ENCODE data around the gene SYCP2. TPM values are rescaled to one million over a fixed set of nuclear protein-coding genes. Genes with fewer than 3 reads are reported as not detected.

SYCP2 gene
- total and polyA plus RNA-seq, 4 donors, result 1.0 to 6.7 (median 2.5) TPM

- Histone ChIP-seq H3K9ac (ENCODE audit: insufficient read depth in 1 of 2, low read length in 2 of 2) (no peak overlapping the region), H3K4me1 (ENCODE audit: control insufficient read depth in 5 of 5, insufficient read depth in 5 of 5, low read length in 5 of 5) (peaks cover 0 to 6% (median 0%) of the 10 kb centered on the region in 5 donors), H3K27ac (ENCODE audit: low read depth in 1 of 2, low read length in 1 of 2) (no peak overlapping the region), H3K27me3 (ENCODE audit: control insufficient read depth in 3 of 3, insufficient read depth in 3 of 3, low read length in 2 of 3) (peaks cover 0 to 11% (median 0%) of the 10 kb centered on the region in 3 donors), H3K4me3 (no peak overlapping the region), H3K9me3 (ENCODE audit: control insufficient read depth in 4 of 4, insufficient read depth in 3 of 4, low read length in 3 of 4) (peaks cover 0 to 2% (median 0%) of the 10 kb centered on the region in 4 donors), H3K36me3 (ENCODE audit: control insufficient read depth in 4 of 4, insufficient read depth in 4 of 4, low read length in 4 of 4) (no peaks in the 10 kb centered on the region)
- no peak for ATAC-seq (ENCODE audit: insufficient read depth, low FRiP score)
- WGBS, 2 donors, result 74 to 84% methylated on average over 8 of the region's 8 CpGs
- TF ChIP-seq CTCF (IDR thresholded peaks at IDR 0.05; ENCODE audit: control extremely low read depth, extremely low read depth), result no peak
- peak in 2 of 3 donors; percentile 11 to 50 for DNase-seq
Observed at GRCh38 chr20:59823491-59824259, 109.8 kb downstream of the SYCP2 start.

GRCh38 chr20:59823030-59823423 lies 110.4 kb downstream of the SYCP2 start:
- WGBS, 2 donors, result 76 to 92% methylated on average over 9 of the region's 9 CpGs
- Histone ChIP-seq H3K9ac (ENCODE audit: insufficient read depth in 1 of 2, low read length in 2 of 2) (no peak overlapping the region), H3K4me3 (no peak overlapping the region), H3K36me3 (ENCODE audit: control insufficient read depth in 4 of 4, insufficient read depth in 4 of 4, low read length in 4 of 4) (no peaks in the 10 kb centered on the region), H3K9me3 (ENCODE audit: control insufficient read depth in 4 of 4, insufficient read depth in 3 of 4, low read length in 3 of 4) (peaks cover 0 to 2% (median 0%) of the 10 kb centered on the region in 4 donors), H3K27ac (ENCODE audit: low read depth in 1 of 2, low read length in 1 of 2) (no peak overlapping the region), H3K4me1 (ENCODE audit: control insufficient read depth in 5 of 5, insufficient read depth in 5 of 5, low read length in 5 of 5) (peaks cover 0 to 6% (median 0%) of the 10 kb centered on the region in 5 donors), H3K27me3 (ENCODE audit: control insufficient read depth in 3 of 3, insufficient read depth in 3 of 3, low read length in 2 of 3) (peaks cover 0 to 4% (median 0%) of the 10 kb centered on the region in 3 donors)
- DNase-seq, result no peak
- TF ChIP-seq CTCF (IDR thresholded peaks at IDR 0.05; ENCODE audit: control extremely low read depth, extremely low read depth), result no peak
- no peak for ATAC-seq (ENCODE audit: insufficient read depth, low FRiP score)

- no peak overlapping the region for H3K27ac ChIP-seq (ENCODE audit: low read depth in 1 of 2, low read length in 1 of 2)
- H3K27me3 ChIP-seq (ENCODE audit: control insufficient read depth in 3 of 3, insufficient read depth in 3 of 3, low read length in 2 of 3), result peaks cover 0 to 1% (median 0%) of the 10 kb centered on the region in 3 donors
- no peak overlapping the region for H3K4me3 ChIP-seq
- TF ChIP-seq CTCF (IDR thresholded peaks at IDR 0.05; ENCODE audit: control extremely low read depth, extremely low read depth), result no peak
- WGBS, 2 donors, result 79 to 83% methylated on average over 20 to 21 of the region's 21 CpGs
- H3K9ac ChIP-seq (ENCODE audit: insufficient read depth in 1 of 2, low read length in 2 of 2), result no peak overlapping the region
- peaks cover 0 to 2% (median 0%) of the 10 kb centered on the region in 4 donors for H3K9me3 ChIP-seq (ENCODE audit: control insufficient read depth in 4 of 4, insufficient read depth in 3 of 4, low read length in 3 of 4)
- H3K4me1 ChIP-seq (ENCODE audit: control insufficient read depth in 5 of 5, insufficient read depth in 5 of 5, low read length in 5 of 5), result peaks cover 0 to 6% (median 0%) of the 10 kb centered on the region in 5 donors
- H3K36me3 ChIP-seq (ENCODE audit: control insufficient read depth in 4 of 4, insufficient read depth in 4 of 4, low read length in 4 of 4), result no peaks in the 10 kb centered on the region
- DNase-seq (no peak), ATAC-seq (ENCODE audit: insufficient read depth, low FRiP score) (no peak)
Observed at GRCh38 chr20:59822291-59823029, 111.0 kb downstream of the SYCP2 start.
